Psoas muscle (tissue), 8 donors: ENCODE results near the gene BRIP1. TPM values are rescaled to one million over a fixed set of nuclear protein-coding genes. Genes with fewer than 3 reads are reported as not detected.

Source experiments
- ATAC-seq, 4 donors: fragments of 200-7000 bp; cut with Tn5 transposase; one replicate each; pipeline ENCODE4 v1.9.1; 2020; ENCODE audit warnings: moderate library complexity in 3 of 4, mild to moderate bottlenecking in 2 of 4
- DNase-seq, 2 donors: peaks; one replicate each; pipeline ENCODE4 v3.0.0-alpha.2; 2020
- H3K27ac ChIP-seq: fragments of 200-600 bp; one replicate; pipeline ENCODE4 v1.8.0; 2022
- H3K27me3 ChIP-seq, 3 donors: fragments of 200-600 bp in 1 of 3; one replicate each; pipeline versions ENCODE4 v1.6.1 to v1.8.0; 2013 to 2022; ENCODE audit warnings: low read length in 2 of 3, mild to moderate bottlenecking in 2 of 3, moderate library complexity in 1 of 3; ENCODE audit not compliant: insufficient read depth in 3 of 3
- H3K36me3 ChIP-seq, 2 donors: fragments of 200-600 bp in 1 of 2; one replicate each; pipeline versions ENCODE4 v1.6.1 to v1.8.0; 2013 to 2022; ENCODE audit warnings: low read depth in 1 of 2, mild to moderate bottlenecking in 1 of 2, moderate library complexity in 1 of 2; ENCODE audit not compliant: insufficient read depth in 1 of 2
- H3K4me1 ChIP-seq: fragments of 200-600 bp; one replicate; pipeline ENCODE4 v1.8.0; 2022
- H3K4me3 ChIP-seq: fragments of 200-600 bp; one replicate; pipeline ENCODE4 v1.8.0; 2022; ENCODE audit warnings: mild to moderate bottlenecking
- H3K9me3 ChIP-seq: fragments of 200-600 bp; one replicate; pipeline ENCODE4 v1.8.0; 2022
- CTCF ChIP-seq: fragments of 200-600 bp; IDR thresholded peaks from one replicate; pipeline ENCODE4 v1.8.0; 2022; ENCODE audit warnings: antibody characterized with exemption
- WGBS, 3 donors: extraction: QIAGEN DNeasy Blood & Tissue Kit; methylation state at CpG; one replicate each; pipeline versions ENCODE4 v1.1.6 to v1.1.7; 2013; 5-methylcytosine and 5-hydroxymethylcytosine counted together
- intact Hi-C, 2 donors: fragments of 100-400 bp; cut with DNase I; formaldehyde crosslinking; loops; one replicate each; pipeline versions ENCODE4 v1.11.0 to v1.14.2; 2022
- polyA plus RNA-seq, 3 donors: library from polyadenylated mRNA; stranded (reverse); fragments of 200-250 nt; gene quantifications; one replicate each; pipeline ENCODE4 v1.2.3, GENCODE V29; 2013
- total RNA-seq, 4 donors: library from RNA; stranded (reverse); fragmentation: NEBNext Ultra II Directional in 2 of 4; extraction: Animal tissue kit (Norgen Biotek cat#: 25700) in 2 of 4; gene quantifications; one replicate each; pipeline versions ENCODE4 v1.2.1 to v1.2.4, GENCODE V29; 2021 to 2023
- donor health status: healthy with polysubstance abuse.
- donor health status: DM: no; HTN: no; CAD: no; lungs with moderate emphysema.
- donor health status: Bipolar disorder and iron deficiency.
- donor health status: healthy.
- donor health status: DM: yes; HTN: yes; CAD: no.
- donor health status: DM: no; HTN: no; CAD: no.
- donor health status: DM: no; HTN: no; CAD: no.
- donor health status: DM: yes; HTN: yes; CAD: no.

BRIP1 gene
- total and polyA plus RNA-seq, 7 donors: 0.03 to 0.40 (median 0.19) TPM; not detected in 1

DNA sequence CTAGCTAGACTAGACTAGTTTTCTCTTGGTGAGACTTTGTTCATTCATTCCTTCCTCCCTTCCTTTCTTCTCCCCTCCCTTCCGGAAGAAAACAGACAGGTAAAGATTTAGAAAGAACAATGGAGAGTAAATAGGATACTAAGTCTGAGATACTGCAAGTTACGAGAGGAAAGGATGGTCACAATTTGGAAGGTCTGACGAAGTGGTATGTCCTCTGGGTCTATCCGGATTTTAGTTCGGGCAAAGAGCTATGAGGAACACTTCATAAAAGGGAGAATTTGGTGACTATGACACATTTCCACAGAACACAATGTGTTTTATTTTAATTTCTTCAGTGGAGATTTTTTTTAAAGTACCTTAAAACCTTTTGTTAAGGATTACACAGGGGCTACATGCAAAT is 107.7 kb downstream of the BRIP1 start:
- Histone ChIP-seq H3K4me1 (no peaks in the 10 kb centered on the region), H3K4me3 (no peak overlapping the region), H3K36me3 (no peaks in the 10 kb centered on the region), H3K27ac (no peak overlapping the region), H3K9me3 (no peaks in the 10 kb centered on the region), H3K27me3 (no peaks in the 10 kb centered on the region)
- intact Hi-C loops: no loop called here
- 96 to 97% (median 97%) methylated on average over 5 of the region's 5 CpGs for WGBS, 3 donors
- TF ChIP-seq CTCF: no peak
- ATAC-seq: no peak
- DNase-seq: no peak

- intact Hi-C loops: no loop called here
- Histone ChIP-seq H3K4me1 (no peaks in the 10 kb centered on the region), H3K9me3 (no peaks in the 10 kb centered on the region), H3K27me3 (no peaks in the 10 kb centered on the region), H3K4me3 (no peak overlapping the region), H3K36me3 (no peaks in the 10 kb centered on the region), H3K27ac (no peak overlapping the region)
- no peak for TF ChIP-seq CTCF
- ATAC-seq (no peak), DNase-seq (no peak)
Observed at GRCh38 chr17:61755078-61755477, 108.2 kb downstream of the BRIP1 start.

DNA sequence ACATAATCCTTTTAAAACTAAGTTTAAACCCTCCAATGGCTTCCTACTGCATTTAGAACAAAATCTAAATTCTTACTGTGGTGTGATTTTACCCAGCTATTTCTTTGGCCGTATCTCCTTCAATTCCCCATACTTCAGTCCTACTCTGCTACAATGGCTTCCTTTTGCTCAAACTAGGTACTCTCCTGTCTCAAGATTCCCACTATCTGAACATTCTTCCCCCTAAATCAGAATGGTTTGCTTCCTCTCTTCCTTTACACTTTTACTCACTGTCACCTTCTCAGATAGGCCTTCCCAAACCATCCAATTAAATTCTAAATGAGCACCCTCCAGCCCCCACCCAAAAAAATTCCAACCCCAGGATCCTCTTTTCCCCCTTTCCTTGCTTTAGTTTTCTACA is 109.2 kb downstream of the BRIP1 start:
- Histone ChIP-seq H3K27ac (no peak overlapping the region), H3K4me3 (no peak overlapping the region), H3K27me3 (no peaks in the 10 kb centered on the region), H3K4me1 (no peaks in the 10 kb centered on the region), H3K9me3 (no peaks in the 10 kb centered on the region), H3K36me3 (no peaks in the 10 kb centered on the region)
- no peak for TF ChIP-seq CTCF
- intact Hi-C loops: no loop called here
- WGBS, 3 donors: 88 to 100% (median 91%) methylated on average over 1 of the region's 1 CpG
- DNase-seq: no peak
- no peak for ATAC-seq

DNA sequence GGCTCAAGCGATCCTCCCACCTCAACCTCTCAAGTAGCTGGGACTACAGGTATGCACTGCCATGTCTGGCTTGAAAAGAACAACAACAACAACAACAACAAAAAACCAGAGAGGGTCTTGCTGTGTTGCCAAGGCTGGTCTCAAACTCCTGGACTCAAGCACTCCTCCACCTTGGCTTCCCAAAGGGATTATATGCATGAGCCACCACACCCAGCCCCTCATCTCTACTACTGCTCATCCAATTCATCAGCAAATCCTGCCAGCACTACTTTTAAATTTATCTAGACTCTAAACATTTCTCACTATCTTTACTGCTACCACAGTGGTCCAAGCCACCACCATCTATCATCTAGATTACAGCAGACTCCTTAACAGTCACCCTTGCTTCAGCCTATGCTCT is 109.6 kb downstream of the BRIP1 start:
- intact Hi-C loops: no loop called here
- H3K9me3 ChIP-seq: no peaks in the 10 kb centered on the region
- H3K27me3 ChIP-seq: no peaks in the 10 kb centered on the region
- H3K4me1 ChIP-seq: no peaks in the 10 kb centered on the region
- H3K27ac ChIP-seq: no peak overlapping the region
- no peaks in the 10 kb centered on the region for H3K36me3 ChIP-seq
- no peak for TF ChIP-seq CTCF
- no peak for DNase-seq
- no peak for ATAC-seq
- no peak overlapping the region for H3K4me3 ChIP-seq
- 90 to 100% (median 95%) methylated on average over 1 of the region's 1 CpG for WGBS, 3 donors

- Histone ChIP-seq H3K9me3 (peaks cover 8% of the 10 kb centered on the region), H3K4me1 (no peaks in the 10 kb centered on the region), H3K27me3 (no peaks in the 10 kb centered on the region), H3K36me3 (no peaks in the 10 kb centered on the region), H3K4me3 (no peak overlapping the region), H3K27ac (no peak overlapping the region)
- intact Hi-C loops: no loop called here
- no peak for TF ChIP-seq CTCF
- 88 to 100% (median 91%) methylated on average over 1 of the region's 1 CpG for WGBS, 3 donors
- ATAC-seq (no peak), DNase-seq (no peak)
Observed at GRCh38 chr17:61750656-61751055, 112.7 kb downstream of the BRIP1 start.
